NB4 (cell line): Measurements from ENCODE around the gene CACNA1A.

Experiments used
- DNase-seq: peaks from one replicate; pipeline ENCODE4 v3.0.0; 2010; ENCODE audit warnings: low read depth
- H3K4me3 ChIP-seq: one replicate; pipeline ENCODE4 v1.5.1; 2011; ENCODE audit warnings: mild to moderate bottlenecking, low read depth, low read length, moderate library complexity
- MYC ChIP-seq: IDR thresholded peaks from 2 replicates; pipeline ENCODE4 v1.6.1; 2011; ENCODE audit warnings: low read depth, low read length
- POLR2A ChIP-seq: IDR thresholded peaks from 2 replicates; pipeline ENCODE4 v1.6.1; 2011; ENCODE audit warnings: mild to moderate bottlenecking; ENCODE audit not compliant: insufficient read length; ENCODE audit errors: extremely low read depth
- TF ChIP-seq, protein P1 (sequence below): IDR thresholded peaks from 2 replicates; pipeline ENCODE4 v1.6.1; 2011; ENCODE audit warnings: low read depth, low read length
- TF ChIP-seq, protein P2 (sequence below): IDR thresholded peaks from one replicate; pipeline ENCODE4 v1.5.1; 2012; ENCODE audit warnings: low read depth, low read length

CACNA1A gene

DNA sequence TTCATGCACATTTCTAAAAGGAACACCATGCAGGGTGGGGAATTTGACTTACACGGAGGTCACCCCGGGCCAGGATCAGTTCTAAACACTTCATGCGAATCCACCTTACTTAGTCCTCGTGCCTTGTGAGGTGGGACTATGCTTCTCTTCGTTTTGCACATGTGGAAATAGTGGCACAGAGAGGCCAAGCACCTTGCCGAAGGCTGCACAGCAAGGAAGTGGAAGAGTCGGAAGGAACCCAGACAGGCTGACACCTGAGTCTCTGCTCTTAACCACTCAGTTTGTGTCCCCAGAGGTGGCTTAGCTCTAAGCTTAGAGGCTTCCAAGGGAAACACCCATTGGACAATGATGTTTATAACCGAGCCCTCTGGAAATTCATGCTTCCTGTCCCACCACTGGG is 150.1 kb downstream of the CACNA1A start:
- no peak overlapping the region for H3K4me3 ChIP-seq
- no peak for DNase-seq
- TF ChIP-seq POLR2A (no peak), MYC (no peak)
- TF ChIP-seq, protein P1, sequence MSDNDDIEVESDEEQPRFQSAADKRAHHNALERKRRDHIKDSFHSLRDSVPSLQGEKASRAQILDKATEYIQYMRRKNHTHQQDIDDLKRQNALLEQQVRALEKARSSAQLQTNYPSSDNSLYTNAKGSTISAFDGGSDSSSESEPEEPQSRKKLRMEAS = no peak
- TF ChIP-seq, protein P2, sequence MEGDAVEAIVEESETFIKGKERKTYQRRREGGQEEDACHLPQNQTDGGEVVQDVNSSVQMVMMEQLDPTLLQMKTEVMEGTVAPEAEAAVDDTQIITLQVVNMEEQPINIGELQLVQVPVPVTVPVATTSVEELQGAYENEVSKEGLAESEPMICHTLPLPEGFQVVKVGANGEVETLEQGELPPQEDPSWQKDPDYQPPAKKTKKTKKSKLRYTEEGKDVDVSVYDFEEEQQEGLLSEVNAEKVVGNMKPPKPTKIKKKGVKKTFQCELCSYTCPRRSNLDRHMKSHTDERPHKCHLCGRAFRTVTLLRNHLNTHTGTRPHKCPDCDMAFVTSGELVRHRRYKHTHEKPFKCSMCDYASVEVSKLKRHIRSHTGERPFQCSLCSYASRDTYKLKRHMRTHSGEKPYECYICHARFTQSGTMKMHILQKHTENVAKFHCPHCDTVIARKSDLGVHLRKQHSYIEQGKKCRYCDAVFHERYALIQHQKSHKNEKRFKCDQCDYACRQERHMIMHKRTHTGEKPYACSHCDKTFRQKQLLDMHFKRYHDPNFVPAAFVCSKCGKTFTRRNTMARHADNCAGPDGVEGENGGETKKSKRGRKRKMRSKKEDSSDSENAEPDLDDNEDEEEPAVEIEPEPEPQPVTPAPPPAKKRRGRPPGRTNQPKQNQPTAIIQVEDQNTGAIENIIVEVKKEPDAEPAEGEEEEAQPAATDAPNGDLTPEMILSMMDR = no peak

DNA sequence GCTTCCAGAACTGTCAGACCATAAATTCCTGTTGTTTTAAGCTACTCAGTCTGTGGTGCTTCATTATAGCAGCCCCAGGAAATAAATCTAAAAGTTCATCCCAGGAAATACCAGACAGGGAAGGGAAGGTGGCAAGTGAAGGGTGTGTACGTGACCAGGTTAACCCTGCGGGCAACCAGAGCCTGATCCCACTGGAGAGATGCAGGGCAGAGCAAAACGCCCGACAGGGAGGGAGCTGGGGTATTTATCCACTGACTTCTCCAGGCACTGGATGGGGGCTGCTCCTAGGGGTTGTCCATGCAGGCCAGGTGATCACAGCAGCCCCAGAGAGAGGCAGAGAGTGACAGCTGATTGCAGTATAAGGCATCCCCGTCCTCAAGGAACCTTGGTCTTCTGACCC is 150.9 kb downstream of the CACNA1A start:
- no peak for DNase-seq
- TF ChIP-seq, protein P2 = no peak
- no peak for TF ChIP-seq MYC
- TF ChIP-seq, protein P1 = no peak
- TF ChIP-seq POLR2A = no peak
- no peak overlapping the region for H3K4me3 ChIP-seq

DNA sequence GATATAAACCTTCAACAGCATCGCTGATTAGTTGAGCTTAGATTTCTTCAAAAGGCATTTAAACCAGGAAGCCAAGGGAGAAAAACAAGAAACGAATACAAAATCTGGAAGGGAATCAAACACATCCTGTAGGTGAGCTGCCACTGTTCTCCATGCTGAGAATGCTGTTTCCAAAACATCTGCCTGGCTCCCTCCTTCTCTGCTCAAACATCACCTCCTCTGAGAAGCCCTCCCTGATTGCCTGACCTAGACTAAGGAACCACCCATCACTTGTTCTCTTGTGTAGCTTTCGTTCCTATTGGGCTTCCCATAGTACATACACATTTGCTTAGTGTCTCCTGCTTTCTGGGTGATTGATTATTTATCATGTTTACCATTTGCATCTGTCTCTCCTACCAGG is 152.7 kb downstream of the CACNA1A start:
- TF ChIP-seq POLR2A (no peak), MYC (no peak)
- TF ChIP-seq, protein P2 = no peak
- TF ChIP-seq, protein P1 = no peak
- no peak overlapping the region for H3K4me3 ChIP-seq
- no peak for DNase-seq

DNA sequence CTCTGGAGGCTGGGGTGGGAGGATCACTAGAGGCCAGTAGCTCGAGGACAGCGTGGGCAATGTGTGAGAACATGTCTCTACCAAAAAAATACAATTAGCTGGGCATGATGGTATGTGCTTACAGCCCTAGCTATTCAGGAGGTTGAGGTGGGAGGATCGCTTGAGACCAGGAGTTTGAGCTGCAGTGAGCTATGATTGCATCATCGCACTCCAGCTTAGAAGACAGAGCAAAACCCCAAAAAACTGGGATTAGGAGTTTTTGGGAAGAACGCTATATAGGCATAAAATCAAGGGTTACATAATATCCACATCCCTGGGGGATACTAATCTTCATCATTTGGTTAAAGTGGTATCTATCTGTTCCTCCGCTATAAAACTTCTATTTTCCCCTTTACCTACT is 155.5 kb downstream of the CACNA1A start:
- no peak for DNase-seq
- no peak overlapping the region for H3K4me3 ChIP-seq
- TF ChIP-seq, protein P1 = no peak
- no peak for TF ChIP-seq MYC
- TF ChIP-seq, protein P2 = no peak

DNA sequence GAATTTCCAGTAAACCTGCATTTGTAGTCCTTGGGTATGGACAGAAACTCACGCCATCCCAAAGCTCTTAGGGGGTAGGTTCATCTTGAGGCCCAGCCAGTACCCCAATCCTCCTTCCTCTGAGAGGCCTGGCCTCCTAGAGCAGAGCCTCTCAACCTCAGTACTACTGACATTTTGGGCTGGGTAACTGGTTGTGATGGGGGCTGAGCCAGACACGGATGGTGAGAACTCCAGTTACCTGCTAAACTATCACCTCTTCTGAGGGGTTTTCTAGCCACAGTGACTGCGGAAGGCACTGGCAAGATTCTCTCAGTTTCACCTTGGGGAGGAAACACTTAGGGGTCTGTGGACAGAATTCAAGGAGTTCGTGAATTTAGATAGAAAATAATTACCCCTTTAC is 156.2 kb downstream of the CACNA1A start:
- TF ChIP-seq MYC = no peak
- TF ChIP-seq, protein P2 = no peak
- TF ChIP-seq, protein P1 = no peak
- DNase-seq = no peak
- H3K4me3 ChIP-seq = no peak overlapping the region

DNA sequence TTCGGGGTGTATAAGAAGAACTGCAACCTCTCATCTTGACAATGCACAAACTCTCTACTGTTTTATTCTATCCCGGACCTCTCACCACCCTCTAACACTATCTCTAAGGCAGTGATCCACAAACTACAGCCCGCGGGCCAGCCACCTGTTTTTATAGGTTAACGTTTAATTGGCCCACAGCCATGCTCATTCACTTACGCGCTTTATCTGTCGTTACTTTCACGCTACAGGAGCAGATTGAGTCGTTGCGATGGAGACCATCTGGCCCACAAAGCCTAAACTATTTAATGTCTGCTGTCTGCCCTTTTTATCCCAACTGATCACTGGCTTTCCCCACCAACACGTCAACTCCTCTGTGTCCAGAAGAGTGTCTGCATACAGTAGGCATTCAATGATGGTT is 158.9 kb downstream of the CACNA1A start:
- H3K4me3 ChIP-seq = no peak overlapping the region
- DNase-seq = no peak
- TF ChIP-seq, protein P1 = no peak
- TF ChIP-seq MYC (no peak), POLR2A (no peak)
- TF ChIP-seq, protein P2 = no peak
